ENCODE data around the gene ZNF556.

DNA sequence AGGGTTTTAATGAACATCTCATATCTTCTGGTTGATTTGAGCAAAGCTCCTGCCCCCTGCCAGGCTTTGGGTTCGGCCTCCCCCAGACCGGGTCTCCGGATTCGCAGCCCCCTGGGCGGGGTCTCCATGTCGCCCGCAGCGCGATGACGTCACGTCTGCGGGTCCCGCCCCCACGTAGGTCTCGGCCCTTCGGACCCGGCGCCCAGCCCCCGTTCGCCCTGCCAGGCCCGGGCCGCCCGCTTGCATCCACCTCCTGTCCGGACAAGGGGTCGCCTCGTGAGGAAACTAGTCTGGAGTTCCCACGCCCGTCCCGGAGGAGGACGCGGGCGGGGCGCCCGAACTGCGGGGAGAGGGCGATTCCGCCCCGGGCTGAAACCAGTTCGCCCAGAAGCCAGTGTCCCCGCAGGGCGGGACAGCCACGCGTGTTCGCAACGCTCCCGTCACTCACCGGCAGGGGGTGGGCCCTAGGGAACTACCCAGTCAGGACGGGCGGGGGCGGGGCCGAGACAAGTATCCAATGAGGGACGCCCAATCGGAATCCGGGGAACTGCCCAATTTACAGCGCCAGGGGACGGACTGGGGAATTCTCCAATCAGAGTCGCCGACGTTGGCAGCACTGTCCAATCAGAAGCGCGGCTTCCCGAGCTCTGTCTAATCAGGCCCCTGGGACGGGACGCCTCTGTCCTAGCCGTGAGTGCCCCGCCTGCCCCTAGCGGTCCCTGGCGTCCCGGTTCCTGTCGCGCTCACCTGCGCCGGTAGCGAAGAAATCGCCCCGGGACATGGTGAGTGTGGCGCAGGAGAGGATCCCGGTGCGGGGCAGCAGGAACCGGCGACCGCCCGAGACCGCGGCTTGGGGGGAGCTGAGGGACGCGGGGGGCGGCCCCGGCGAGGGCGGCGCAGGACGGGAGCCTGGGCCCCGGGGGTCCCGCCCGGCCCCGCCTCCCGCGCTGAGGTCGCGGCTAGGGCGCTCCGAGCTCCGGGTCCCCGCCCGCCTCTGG is 26.0 kb upstream of the ZNF556 start, which contains the start of gene ZNF555:
- TF ChIP-seq, protein P1, sequence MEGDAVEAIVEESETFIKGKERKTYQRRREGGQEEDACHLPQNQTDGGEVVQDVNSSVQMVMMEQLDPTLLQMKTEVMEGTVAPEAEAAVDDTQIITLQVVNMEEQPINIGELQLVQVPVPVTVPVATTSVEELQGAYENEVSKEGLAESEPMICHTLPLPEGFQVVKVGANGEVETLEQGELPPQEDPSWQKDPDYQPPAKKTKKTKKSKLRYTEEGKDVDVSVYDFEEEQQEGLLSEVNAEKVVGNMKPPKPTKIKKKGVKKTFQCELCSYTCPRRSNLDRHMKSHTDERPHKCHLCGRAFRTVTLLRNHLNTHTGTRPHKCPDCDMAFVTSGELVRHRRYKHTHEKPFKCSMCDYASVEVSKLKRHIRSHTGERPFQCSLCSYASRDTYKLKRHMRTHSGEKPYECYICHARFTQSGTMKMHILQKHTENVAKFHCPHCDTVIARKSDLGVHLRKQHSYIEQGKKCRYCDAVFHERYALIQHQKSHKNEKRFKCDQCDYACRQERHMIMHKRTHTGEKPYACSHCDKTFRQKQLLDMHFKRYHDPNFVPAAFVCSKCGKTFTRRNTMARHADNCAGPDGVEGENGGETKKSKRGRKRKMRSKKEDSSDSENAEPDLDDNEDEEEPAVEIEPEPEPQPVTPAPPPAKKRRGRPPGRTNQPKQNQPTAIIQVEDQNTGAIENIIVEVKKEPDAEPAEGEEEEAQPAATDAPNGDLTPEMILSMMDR (IDR thresholded peaks at IDR 0.05), result peak; percentile 47 to 71 (median 57)
- TF ChIP-seq POLR2A (IDR thresholded peaks at IDR 0.05), result peak in 1 of 2 donors; percentile 50

Data from uterus (tissue), 2 donors.